GM18507 (cell line): ENCODE results near the gene HPSE2.
"Not testable (repeated sequence)": the region's sequence is repeated elsewhere in the genome, so short reads cannot be mapped to it uniquely, and the experiment has no call there.

Experiments used
- DNase-seq: peaks from one replicate; pipeline ENCODE4 v3.0.0; 2011; ENCODE audit warnings: low read depth; ENCODE audit not compliant: insufficient read length; ENCODE audit errors: extremely low spot score
- FAIRE-seq: peaks from 2 replicates; lab custom pipeline; 2011; peaks lifted over from hg19 to GRCh38; lab: Jason Lieb, UNC

The HPSE2 gene

DNA sequence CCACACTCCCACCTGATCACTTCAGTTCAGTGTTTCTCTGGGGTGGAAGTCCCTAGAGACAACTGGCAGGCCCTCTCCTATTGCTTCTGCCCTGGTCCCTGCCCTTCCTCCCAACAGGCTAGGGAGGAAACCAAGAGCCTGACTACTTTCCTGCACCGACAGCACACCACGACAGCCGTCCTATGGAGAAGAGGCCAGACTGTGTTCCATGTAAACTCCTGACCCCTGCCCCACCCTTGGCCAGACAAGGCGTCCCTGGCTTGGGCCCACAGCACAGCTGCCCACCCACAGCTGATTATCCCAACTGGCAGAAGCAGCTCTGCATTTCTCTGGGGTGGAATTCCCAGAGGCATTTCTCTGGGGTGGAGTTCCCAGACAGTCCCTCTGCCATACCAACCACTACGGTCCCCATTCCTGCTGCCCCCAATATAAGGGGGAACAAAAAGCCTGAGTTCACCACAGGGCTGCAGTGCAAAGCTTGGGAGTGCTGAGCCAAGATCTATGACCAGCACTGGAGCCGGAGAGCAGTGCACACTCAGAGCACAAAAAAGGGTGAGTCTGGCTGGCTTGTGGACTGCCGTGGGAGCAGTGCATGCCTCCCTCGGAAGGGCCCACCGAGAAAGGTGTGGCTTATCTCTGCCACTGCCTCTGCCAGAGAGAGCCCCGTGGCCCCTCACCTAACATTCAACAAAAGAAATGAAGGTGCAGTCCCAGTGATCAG, 193.4 kb downstream of the HPSE2 start:
- FAIRE-seq (no peak), DNase-seq (no peak)

DNA sequence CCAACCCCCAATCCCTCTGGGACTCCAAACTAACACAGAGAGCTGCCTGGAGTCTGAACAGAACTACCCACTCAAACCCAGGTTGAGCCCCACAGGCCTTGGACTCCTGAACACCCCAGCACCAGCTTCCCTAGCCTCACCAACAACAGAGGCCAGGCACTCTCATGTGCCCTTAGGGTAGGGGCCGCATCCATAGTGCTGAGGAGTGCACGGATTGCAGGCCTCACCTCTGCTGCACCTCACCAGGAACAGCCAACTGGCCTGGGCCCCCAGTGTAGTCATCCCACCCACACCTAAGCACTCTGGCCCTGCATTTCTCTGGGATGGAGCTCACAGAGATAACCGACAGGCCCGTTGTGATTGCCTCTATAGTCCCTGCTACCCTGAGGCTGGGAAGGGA, 194.2 kb downstream of the HPSE2 start:
- no peak for DNase-seq
- no peak for FAIRE-seq

DNA sequence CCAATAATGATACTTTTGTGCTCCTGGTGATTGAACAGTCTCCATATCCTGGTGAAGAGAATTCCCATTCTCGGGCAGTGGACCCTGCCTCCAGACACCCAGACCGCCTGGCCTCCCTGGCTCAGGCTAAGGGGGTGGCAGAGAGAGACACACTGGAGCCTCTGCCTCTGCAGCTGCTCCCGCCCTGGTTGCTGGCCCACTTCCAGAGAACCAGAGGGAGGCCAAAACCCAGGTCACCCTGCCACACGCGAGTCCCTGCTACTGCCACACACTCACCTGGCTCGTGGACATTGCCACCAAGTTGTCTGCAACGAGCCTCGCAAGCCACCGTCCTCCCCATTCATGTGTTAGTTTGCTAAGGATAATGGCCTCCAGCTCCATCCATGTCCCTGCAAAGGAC, 221.8 kb downstream of the HPSE2 start:
- DNase-seq = no peak
- no peak for FAIRE-seq

DNA sequence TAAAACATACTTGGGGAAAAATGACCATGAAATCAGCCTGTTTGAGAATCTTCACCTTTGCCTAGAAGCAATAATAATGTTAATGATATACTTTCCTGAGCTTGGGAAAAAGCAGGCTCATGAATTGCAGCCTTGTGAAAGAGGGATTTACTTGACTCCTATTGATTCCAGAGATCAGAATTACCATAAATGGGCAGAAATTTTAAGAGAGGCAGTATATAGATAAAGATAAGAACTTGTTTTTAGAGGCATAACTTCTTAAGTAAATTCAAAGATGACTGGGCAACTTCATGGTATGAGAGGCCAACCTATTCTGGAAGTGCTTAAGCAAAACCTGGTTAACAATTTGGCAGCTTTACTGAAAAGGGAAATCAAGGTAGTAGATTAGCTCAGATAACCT, 225.4 kb downstream of the HPSE2 start:
- FAIRE-seq = no peak
- DNase-seq = no peak

DNA sequence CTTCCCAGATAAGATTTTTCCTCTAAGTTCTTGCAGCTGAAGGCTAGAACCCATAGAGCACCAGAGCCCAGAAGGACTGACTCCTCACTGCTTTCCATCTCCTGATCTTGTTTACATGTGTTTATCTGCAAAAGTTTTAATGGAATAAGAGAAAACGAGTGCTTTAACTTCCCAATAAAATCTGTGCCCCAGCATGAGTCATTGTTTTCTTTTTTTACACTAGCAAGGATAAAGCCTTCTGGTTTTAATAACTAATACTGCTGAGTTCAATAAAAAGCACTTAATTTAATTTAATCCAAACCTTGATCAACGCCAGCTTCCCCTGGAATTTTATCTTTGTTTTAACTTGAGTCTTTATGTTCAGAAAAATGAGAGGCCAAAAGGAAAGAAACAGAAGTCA, 227.6 kb downstream of the HPSE2 start:
- no peak for DNase-seq

DNA sequence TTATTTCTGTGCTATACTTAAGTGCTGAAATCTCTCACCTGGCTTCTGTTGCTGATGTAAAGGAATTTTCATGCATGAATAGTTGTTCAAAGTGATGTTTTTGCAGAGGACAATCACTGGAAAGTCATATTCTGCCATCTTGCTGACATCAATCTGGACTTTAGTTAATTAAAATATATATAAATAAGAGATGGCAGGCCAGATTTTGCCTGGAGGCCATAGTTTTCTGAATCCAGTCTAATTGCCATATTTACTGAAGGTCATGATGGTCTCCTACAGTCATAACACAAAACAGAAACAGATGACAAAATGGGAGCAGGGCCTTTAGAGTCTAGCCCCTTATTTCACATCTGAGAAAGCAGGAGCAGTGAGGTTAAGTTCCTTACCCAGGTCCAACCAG, 228.2 kb downstream of the HPSE2 start:
- no peak for FAIRE-seq
- no peak for DNase-seq

More for the DNA sequence above, 227.6 kb downstream of the HPSE2 start:
- no peak for FAIRE-seq

DNA sequence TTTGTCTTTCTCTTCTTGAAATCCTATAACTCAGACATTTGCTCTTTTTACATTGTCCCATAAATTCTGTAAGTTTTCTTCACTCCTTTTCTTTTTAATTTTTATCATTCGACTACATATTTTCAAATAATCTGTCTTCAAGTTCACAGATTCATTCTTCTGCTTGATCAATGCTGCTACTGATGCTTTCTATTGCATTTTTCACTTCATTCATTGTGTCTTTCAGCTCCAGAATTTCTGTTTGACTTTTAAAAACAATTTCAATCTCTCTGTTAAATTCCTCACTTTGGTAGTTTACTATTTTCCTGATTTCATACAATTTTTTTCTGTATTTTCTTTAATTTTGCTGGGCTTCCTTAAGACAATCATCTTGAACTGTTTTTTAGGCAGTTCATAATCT, 230.4 kb downstream of the HPSE2 start:
- FAIRE-seq (no peak), DNase-seq (no peak)

DNA sequence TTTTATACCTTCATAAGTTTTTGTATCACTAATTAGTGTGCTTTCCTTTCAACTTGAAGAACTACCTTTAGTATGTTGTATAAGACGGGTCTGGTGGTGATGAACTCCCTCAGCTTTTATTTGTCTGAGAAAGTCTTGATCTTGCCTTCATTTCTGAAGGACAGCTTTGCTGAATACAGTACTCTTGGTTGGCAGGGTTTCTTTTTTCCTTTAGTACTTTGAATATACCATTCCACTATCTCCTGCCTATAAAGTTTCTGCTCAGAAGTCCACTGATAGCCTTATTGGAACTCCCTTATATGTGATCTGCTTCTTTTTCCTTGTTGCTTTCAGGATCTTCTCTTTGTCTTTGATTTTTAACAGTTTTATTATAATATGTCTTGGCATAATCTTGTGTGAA, 230.9 kb downstream of the HPSE2 start:
- no peak for FAIRE-seq
- DNase-seq = no peak

DNA sequence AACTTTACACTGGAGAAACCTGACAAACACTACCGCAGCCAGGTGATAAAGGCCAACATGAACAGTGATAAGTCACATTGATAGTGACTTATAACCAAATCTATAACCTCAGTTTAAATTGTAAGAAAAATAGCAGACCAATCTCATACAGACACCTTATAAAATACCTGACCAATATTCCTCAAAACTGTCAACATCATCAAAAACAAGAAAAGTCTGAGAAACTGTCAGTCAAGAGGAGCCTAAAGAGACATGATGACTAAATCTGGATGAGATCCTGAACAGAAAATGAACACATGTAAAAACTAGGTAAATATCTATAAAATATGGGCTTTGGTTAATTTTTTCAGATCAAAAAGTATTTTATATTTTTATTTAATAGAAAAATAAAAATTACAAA, 233.3 kb downstream of the HPSE2 start:
- no peak for FAIRE-seq
- no peak for DNase-seq

DNA sequence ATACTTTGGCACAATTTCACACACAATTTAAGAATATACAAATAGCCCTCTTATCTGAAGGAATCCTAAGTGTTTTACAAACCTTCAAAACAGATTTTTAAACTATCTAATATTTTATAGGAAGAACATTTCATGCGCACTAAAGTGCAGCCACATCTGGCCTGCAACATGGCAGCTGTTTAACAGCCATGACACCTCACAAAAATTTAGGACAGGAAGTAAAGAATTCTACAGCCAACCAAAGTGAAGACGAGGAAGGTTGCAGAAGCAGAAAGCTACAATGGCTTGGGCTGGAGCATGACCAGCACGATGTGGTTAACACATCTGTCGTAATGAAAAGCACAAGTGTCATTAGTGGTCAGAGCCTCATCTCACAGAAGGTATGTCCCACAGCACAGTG, 238.1 kb downstream of the HPSE2 start:
- FAIRE-seq = no peak
- DNase-seq = no peak

DNA sequence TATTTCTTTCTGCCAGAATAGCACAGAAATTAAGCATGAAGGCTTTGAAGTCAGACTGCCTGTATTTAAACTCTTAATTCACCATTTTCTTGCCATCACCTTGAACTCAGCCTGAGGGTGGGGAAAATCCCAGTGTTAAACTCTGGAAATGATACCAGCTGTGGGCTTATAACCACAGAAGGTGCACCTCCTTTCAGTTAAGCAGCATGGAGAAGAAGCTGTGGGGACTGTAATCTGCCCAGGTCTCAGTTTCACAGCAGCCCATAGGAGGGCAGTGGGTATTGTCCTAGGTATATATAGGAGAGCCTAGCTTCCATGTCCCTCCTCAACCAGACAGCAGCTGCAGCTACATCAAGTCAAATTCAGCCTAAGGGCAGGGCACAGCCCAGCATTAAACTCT, 241.6 kb downstream of the HPSE2 start:
- FAIRE-seq (no peak), DNase-seq (no peak)

DNA sequence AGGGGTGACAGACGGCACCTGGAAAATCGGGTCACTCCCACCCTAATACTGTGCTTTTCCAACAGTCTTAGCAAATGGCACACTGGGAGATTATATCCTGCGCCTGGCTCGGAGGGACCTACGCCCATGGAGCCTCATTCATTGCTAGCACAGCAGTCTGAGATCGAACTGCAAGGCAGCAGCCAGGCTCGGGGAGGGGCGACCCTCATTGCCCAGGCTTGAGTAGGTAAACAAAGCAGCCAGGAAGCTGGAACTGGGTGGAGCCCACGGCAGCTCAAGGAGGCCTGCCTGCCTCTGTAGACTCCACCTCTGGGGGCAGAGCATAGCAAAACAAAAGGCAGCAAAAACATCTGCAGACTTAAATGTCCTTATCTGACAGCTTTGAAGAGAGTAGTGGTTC, 251.9 kb downstream of the HPSE2 start:
- FAIRE-seq, DNase-seq: not testable (repeated sequence)

DNA sequence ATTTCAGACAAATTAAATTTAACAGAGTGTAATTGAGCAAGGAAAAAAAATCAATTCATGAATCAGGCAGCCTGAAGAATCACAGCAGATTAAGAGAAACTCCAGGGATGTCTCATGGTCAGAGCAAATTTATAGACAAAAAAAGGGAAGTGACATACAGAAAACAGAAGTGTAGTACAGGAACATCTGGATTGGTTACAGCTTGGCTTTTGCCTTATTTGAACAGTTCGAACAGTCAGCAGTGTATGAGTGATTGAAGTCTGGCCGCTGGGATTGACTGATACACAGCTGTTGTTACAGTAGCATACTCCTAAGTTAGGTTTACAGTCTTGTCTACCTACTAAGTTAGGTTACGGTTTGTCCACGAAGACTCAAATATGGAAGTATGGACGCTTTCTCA, 255.3 kb downstream of the HPSE2 start:
- DNase-seq = no peak
- FAIRE-seq = no peak

DNA sequence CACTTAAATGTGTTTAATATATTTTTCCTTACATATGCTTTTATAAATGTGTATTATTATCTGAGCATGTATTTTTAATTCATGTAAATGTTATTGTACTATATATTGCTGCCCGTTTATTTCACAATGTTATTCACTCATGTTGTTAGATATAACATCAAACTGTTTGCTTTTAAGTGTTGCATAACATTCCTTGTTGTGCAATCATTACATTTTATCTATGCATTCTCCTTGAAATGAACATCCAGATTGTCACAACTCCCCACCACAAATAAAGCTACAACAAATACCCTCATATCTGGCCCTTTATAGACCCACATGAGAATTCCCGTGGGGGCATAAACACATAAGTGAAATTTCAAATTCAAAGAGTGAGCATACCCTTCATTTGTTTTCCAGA, 264.2 kb downstream of the HPSE2 start:
- no peak for DNase-seq
- no peak for FAIRE-seq

DNA sequence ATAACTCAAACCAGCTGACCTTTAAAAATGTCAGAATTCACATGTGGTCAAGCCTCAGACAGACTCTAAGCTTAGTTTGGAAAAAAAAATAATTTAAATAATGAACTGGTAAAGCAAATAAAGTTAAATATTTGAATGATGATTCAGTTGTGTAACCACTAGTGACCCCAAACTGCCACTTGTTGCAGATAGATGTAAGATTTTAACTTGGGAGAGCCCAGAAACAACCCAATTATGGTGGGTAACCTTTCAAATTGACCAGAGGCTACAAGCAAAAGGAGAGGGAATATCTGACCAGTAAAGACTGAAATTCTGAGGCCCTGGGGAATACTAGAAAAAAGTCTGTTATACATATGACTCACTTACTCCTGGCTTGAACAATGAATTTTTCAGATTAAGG, 268.1 kb downstream of the HPSE2 start:
- FAIRE-seq (no peak), DNase-seq (no peak)

DNA sequence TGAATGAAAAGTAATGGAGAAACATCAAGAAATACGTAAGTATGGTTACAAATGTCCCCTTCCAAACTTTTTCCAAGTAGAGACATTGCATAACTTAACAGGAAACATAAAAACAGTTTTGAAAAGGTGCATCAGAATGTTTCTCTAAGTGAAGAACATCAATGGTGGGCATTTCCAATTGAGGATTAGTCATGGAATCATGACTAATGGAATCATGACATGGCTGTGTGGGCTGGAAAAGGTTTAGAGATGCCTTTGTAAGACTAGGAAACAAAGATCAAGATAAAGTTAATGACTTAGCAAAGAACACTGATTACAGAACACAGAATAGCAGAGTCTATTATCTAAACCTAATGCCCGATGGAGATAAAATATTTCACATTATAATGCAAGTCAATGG, 272.0 kb downstream of the HPSE2 start:
- FAIRE-seq (no peak), DNase-seq (no peak)

DNA sequence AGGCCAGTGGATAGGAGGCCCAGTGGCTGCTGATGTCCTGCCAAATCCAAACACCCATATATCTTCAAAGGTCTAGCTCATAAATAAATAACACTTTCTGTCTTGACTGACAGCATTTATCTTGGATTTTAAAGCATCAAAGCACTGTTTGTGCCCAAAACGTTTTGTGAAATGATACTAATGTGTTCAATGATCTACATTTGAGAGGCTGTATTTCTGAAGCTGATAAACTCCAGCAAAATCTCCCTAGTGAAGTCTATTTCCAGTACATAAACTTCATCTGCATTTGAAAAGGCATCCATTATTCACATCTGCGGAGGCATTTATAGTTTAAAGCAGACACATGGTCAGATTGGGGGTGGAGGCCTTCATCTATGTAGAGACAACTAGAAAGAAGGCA, 276.3 kb downstream of the HPSE2 start:
- FAIRE-seq (no peak), DNase-seq (no peak)

DNA sequence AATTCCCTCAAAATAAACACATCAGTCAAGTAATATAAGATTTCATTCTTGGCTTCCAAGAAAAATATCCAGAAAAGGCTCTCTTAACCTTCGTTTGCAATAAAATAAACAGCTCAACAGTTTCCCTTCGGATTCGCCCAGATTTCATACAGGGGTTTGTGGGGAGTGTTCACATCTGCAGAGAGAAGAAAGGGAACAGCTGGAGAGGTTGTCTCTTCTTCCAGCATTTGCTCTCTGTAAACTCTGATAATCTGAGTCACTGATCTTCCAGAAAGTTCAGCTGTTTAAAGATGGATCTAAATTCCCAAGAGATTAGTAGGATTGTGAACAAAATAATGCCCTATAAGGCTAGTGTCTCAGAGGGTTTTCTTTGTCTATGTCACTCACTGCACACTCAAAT, 277.9 kb downstream of the HPSE2 start:
- FAIRE-seq (no peak), DNase-seq (no peak)

DNA sequence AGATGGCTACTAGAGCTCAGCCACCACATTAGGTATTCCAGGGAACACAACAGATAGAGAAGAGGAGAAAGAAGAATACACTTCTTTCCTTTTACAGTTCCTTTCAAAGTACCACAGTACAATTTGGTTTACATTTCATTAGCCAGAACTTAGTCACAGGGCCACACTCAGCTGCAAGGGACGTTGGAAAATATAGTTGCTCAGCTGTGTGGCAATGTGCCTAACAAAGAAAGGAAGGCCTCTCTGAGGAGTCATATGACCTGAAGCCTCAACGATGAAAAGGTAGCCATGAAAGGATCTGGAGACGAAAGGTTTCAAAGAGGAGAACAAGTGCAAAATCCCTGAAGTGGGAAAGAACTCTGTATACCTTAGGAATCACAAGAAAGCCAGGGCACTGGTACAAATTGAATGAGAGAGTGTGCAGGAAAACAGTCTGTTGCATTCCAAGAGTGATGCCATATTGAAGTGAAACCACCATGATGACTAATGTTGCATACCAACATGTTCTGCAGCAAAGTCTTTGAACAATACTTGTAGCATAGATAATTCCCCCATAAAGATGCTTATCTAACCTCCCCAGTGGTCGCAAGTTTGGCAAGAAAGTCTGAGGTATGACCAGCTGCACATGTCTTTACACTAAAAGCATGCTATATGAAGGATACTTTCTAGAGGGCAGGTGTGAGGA, 278.9 kb downstream of the HPSE2 start:
- FAIRE-seq = no peak
- DNase-seq = no peak

DNA sequence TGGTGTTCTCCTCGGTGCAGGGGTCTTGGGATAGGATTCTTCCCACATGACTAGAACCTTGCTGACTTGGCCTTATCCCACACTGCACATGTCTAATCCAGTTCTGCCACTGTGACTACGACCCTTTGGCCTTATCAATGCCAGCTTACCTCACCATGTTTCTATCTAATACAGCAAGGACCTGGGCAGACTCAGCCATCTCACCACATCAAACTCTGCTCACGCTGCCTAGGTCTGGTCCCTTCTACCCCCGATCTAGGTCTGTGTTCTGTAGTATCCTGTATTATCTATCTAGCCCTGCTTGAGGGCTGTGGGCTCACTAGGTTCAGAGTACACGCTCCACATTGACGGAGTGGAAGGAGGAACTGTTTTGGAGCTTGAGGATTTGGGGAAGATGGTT, 282.4 kb downstream of the HPSE2 start:
- FAIRE-seq (no peak), DNase-seq (no peak)

DNA sequence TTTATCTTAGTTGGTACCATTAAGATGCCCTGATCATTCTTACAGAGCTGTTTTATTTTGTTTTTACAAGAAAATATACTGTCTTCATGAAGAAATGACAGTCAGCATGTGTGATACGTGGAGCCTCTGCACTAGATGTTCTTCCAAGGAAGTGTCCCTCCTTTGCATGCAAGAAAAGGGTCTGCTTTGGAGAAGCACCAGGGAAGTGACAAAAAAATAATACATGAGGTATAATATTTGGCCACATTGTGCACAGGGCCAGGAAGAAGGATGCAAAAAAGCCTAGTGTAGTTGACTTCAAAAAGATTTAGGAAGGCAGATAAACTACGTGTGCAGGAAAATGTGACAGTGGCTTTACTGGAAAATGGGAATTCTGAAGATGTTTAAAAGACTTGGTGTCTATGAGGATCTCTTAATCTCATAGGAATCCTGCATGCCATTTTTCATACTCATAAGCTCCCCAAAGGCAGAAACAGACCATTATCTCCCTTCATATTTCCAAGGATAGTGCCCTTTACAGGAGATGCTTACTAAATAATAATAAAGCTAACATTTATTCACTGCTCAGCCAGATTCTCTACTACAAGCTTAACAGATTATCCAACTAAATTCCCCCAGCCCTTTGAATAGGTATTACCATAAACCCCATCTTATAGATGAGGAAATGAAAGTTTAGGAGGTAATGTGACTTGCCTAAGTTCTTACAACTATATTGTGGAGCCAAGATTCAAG, 284.2 kb downstream of the HPSE2 start:
- FAIRE-seq (no peak), DNase-seq (no peak)
